Hepatocyte (in vitro differentiated cells): ENCODE measurements around the gene RIC8A.

Experiments
- CTCF ChIP-seq: fragments of 200-600 bp; sonication (generic); IDR thresholded peaks from 2 replicates; pipeline ENCODE4 v1.5.1; 2016; ENCODE audit warnings: antibody characterized with exemption, mild to moderate bottlenecking; ENCODE audit not compliant: poor library complexity
- EZH2phosphoT487 ChIP-seq: fragments of 200-600 bp; sonication (generic); IDR thresholded peaks from one replicate; pipeline ENCODE4 v1.6.1; 2018; ENCODE audit warnings: antibody characterized with exemption, mild to moderate bottlenecking, low read depth, moderate library complexity; ENCODE audit not compliant: unreplicated experiment, severe bottlenecking

DNA sequence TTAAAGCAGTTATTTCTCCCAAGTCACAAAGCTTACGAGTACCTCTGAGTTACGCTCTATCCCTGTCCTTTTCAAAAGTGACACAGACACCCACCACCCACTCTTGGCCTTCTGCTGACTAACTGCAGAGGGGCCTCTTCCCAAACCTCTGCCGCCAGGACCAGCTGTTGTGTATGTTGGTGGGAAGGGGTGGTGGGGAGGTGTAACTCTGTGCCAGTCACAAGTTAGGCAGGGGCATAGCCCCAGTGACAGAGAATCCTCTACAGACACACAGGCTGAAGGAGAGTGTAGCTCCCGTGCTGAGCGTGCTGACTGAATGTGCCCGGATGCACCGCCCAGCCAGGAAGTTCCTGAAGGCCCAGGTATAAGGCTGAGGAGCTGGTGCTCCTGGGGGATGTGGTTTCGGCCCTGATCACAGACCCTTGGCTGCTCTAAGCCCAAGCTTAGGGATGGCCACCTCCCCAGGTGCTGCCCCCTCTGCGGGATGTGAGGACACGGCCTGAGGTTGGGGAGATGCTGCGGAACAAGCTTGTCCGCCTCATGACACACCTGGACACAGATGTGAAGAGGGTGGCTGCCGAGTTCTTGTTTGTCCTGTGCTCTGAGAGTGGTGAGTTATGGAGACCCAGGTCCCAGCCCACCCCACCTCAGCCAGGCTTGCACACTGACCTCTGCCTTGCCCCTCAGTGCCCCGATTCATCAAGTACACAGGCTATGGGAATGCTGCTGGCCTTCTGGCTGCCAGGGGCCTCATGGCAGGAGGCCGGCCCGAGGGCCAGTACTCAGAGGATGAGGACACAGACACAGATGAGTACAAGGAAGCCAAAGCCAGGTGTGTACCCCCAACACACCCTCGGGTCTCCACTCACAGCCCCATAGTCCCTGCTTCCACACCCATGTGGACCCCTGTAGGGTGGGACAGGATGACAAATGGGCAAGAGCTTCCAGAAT is 4.9 kb downstream of the RIC8A start:
- TF ChIP-seq EZH2phosphoT487 (no peak), CTCF (no peak)
